GM12891 (cell line): ENCODE measurements around the gene NT5C.

ENCODE experiments used
- DNase-seq: peaks from one replicate; pipeline ENCODE4 v3.0.0; 2011; ENCODE audit warnings: low spot score; ENCODE audit not compliant: insufficient read length
- FAIRE-seq: peaks from 2 replicates; lab custom pipeline; 2011; peaks lifted over from hg19 to GRCh38; lab: Jason Lieb, UNC
- PAX5 ChIP-seq: IDR thresholded peaks from 2 replicates; pipeline ENCODE4 v1.6.1; 2011; ENCODE audit warnings: low read length, moderate library complexity, mild to moderate bottlenecking; ENCODE audit not compliant: insufficient read depth, severe bottlenecking
- POLR2A ChIP-seq: IDR thresholded peaks from 2 replicates; pipeline ENCODE4 v1.6.1; 2011; ENCODE audit warnings: low read depth, low read length, control low read depth
- POLR2AphosphoS5 ChIP-seq: IDR thresholded peaks from 2 replicates; pipeline ENCODE4 v1.6.1; 2011; ENCODE audit warnings: low read depth, low read length, control low read depth
- POU2F2 ChIP-seq: IDR thresholded peaks from 2 replicates; pipeline ENCODE4 v1.6.1; 2011; ENCODE audit warnings: low read depth, mild to moderate bottlenecking, control low read depth, low read length, moderate library complexity
- SPI1 ChIP-seq: IDR thresholded peaks from 2 replicates; pipeline ENCODE4 v1.6.1; 2011; ENCODE audit warnings: low read depth, low read length, control low read depth
- TAF1 ChIP-seq: IDR thresholded peaks from 2 replicates; pipeline ENCODE4 v1.6.1; 2011; ENCODE audit warnings: low read depth, low read length, control low read depth

NT5C gene

DNA sequence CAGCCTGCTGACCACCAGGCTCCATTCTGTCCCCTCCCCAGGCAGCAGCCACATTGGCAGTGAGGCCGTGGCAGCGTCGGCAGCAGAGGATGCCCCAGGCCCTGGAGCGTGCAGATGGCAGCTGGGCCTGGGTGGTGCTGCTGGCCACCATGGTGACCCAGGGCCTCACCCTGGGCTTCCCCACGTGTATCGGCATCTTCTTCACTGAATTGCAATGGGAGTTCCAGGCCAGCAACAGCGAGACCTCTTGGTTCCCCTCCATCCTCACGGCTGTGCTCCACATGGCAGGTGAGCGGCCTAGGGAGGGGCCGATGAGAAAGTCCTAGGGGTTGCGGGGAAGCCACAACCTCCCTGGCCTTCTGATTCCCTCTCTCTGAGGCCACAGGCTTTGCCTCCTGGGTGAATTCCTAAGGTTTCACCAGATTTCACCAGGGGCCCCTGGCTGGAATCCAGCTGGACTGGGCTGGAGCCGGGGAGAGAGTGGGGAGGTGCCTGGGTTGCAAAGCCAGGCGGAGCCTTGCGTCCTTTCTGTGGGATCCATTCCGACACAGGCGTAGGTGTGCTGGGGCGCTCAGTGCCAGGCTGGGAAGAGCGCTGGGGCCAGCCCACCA lies 37.9 kb downstream of the NT5C start:
- TF ChIP-seq POLR2A (no peak), SPI1 (no peak), TAF1 (no peak), POU2F2 (no peak)

DNA sequence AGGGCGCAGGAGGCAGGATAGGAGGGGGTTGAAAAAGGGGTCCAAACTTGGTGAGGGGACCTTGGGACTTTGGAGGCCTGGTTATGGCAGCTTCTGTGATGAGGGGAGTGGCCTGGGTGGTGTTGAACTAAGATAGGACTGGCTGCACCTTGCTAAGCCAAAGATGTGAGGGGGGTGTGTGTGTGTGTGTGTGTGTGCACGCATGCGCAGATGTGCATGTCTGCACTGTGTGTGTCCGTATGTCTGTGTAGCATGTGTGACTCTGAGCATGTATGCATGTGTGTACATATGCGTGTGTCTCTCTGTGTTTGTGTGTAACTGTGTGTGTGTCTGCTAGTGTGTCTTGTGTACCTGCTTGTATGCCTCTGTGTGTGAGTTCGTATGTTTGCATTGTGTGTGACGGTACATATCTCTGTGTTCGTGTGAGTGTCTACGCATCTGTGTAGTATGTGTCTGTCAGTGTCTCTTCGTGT lies 39.7 kb downstream of the NT5C start:
- FAIRE-seq, result no peak
- TF ChIP-seq PAX5 (no peak), POU2F2 (no peak), TAF1 (no peak), POLR2A (no peak), SPI1 (no peak), POLR2AphosphoS5 (no peak)

More for the DNA sequence above, 37.9 kb downstream of the NT5C start:
- FAIRE-seq (no peak), DNase-seq (no peak)

DNA sequence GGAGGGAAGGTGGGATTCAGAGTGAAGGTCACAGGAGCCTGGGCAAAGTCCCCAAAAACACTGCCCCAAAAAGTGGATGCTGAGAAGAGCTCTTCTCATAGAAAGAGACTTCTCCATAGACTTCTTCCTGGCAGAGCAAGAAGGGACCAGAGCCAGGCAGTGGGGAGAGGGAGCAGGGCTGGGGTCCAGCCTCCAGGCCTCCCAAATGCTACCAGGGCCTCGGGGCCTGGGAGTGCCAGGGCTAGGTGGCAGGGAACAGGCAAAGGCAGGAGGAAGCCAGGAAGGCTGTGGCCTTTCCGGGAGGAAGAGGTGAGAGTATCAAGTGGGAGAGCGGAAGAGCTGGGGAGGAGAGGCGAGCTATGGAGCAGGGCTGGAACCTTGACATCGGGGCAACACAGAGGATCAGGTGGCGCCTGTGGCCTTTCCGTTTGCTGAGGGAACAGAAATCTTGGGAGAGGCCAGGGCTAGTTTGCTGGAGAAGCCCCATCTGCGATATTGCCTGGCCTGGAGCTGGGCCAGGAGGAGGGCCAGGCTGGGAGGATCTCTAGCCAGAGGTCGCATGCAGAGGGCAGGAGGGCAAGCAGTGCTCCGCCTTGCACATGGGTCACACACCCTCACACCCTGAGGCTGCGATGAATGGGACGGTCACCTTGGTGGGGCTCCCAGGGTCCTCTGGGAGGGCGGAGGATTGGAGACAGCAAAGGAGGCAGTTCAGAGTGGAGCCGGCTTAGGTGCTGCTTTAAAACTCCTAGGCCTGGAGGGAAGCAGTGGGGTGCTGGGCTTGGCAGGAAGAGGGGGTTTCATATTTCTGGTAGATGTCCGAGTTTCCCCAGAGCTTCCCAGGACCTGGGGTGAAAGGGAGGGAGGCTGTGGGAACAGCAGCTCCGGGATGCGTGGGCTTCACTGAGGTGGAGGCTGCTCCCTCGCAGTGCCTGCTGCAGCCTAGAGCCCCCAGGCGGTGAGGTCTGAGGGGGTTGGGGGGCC lies 40.4 kb downstream of the NT5C start:
- TF ChIP-seq SPI1 (no peak), PAX5 (no peak)
- FAIRE-seq (no peak), DNase-seq (no peak)

More for the DNA sequence above, 39.7 kb downstream of the NT5C start:
- no peak for DNase-seq

DNA sequence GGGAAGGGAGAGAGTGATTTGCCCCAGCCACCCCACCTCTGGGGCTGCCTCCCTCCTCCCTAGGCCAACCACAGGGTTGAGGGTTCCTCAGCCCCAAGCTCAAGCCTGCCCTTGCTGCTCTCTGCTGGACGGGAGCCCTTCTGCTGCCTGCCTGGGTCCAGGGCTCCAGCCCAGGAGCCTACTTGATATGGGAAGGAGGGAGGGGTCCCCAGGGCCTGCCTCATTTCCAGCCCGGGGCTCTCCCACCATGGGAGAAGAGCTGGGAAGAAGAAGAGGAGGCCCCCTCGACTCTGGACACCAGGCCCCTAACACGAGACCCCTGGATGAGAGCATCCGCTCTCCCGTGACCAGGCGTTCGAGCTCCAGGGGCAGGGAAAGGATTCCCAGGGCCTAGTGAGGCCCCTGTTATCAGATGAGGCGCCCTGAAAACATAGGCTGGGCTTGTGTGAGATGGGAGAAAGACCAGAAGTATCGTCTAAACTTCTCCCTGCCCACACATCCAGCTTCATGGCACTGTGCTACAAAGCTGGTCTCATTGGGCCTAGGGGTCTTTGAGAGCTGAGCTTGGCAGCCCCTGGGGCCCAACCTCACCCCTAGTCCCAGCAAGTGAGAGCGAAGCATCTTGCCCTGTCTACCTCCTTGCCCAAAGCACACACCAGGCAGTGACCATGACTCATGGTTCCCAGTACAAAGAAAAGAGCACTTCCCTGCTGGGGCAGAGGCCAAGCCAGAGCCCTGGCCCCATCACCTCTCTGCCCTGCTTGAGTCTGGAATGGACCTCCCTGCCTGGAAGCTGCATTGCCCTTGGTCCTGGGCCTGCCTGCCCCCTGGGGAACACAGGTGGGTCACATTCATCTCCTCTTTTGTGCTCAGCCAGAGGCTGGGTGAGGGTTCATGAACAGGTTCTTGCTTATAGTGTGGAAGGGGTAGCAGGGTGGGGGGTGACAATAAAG lies 42.8 kb downstream of the NT5C start:
- FAIRE-seq (no peak), DNase-seq (no peak)
- TF ChIP-seq SPI1, result 0 out of 2 replicates have a peak, but pooled peaks have one; percentile 4
- TF ChIP-seq PAX5, result no peak

DNA sequence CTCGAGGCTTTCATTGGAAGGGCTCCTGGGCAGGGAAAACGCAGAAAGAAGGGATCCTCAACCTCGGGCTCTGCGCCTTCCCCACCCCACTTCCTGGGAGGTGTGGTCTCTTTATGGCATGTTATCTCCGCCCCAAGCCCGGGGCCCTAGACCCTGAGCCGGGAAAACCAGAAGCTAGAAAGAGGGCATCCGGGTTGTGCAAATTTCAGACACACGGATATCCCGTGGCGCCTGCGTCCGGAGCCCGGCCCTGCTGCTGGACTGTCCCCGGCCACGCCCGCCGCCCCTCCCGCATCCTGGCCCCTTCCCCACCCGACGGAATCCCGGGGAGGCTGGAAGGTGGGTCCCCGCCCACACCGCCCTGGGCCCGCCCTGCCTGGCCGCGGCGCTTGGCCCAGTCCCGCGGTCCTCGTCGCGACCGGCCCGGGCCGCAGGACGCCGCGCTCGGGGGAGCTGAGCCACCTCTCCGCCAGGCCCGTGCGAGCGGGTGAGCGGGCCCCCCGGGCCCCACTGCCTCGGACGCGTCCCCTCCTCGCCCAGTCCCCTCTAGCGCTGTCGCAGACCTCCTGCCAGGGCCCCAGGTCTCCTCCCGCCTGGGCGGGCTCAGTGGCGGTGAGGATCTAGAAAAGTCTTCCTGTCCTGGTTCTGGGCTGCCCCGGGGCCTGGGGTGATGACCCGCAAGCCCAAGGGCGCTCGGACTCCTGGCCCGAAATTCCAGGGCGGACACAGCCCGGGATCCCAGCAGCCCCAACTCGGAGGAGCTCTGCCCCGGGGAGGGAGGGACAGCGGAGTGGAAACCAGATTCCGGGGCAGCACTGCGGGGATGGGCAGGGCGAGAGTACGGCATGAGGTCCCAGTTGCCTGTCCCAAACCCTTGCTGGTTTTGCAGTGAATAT lies 43.7 kb downstream of the NT5C start, which contains the start of gene SLC16A5:
SLC16A5 (plus strand) TSS at position 397 of the 896 bp plus-strand sequence. CDS start 5,683 bp downstream, outside the sequence.
- peak; percentile 65 for DNase-seq
- TF ChIP-seq POLR2AphosphoS5, result no peak
- TF ChIP-seq POLR2A, result 0 out of 2 replicates have a peak, but pooled peaks have one; percentile 24
- TF ChIP-seq PAX5, result no peak
- TF ChIP-seq POU2F2, result no peak
- no peak for TF ChIP-seq SPI1
- 0 out of 2 replicates have a peak, but pooled peaks have one; percentile 28 for TF ChIP-seq TAF1
- no peak for FAIRE-seq

DNA sequence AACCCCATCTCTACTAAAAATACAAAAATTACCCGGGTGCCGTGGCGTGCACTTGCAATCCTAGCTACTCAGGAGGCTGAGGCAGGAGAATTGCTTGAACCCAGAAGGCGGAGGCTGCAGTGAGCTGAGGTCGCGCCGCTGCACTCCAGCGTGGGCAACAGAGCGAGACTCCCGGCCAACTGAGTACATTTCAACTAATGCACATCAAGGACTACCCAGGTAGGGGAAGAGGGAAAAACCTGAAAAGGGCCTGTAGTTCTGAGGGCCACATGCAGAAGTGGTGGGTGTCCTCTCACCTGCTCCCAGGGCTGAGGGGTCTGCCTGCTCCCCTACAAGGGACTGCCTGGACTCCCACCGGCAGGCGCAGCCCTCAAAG lies 44.4 kb downstream of the NT5C start:
- TF ChIP-seq POLR2A, result no peak
- no peak for TF ChIP-seq POLR2AphosphoS5
- no peak for TF ChIP-seq PAX5
- no peak for TF ChIP-seq POU2F2
- no peak for TF ChIP-seq TAF1
- TF ChIP-seq SPI1, result no peak
- no peak for FAIRE-seq

DNA sequence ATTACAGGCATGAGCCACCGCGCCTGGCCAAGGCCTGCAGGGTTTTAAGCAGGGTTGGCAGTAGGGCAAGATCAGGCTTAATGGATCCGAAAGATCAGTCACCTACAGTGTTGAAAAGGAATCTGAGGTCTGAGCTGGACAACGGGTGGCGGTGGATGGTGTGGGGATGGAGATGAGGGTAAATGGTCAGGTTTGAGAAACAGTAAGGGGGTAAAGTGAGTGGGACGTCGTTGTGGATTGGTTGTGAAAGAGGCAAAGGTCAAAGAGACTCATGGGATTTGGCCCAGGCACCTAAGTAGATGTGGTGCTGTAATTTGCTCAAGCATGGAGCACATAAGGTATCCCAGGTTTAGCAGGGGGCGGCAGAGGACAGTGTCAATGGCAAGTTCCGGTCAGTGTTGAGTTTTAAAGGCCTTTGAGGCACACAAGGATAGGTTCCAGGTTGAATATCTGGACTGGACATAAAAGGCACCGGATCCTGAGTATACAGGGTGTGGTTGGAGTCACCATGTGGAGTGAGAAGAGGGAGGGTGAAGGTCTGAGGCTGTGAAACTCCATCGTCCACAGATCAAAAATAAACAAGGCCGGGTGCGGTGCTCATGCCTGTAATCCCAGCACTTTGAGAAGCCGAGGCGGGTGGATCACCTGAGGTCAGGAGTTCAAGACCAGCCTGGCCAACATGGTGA lies 44.9 kb downstream of the NT5C start:
- FAIRE-seq, result no peak
- TF ChIP-seq SPI1, result no peak
- no peak for TF ChIP-seq POLR2AphosphoS5
- no peak for TF ChIP-seq PAX5
- no peak for TF ChIP-seq POU2F2
- no peak for TF ChIP-seq TAF1
- no peak for TF ChIP-seq POLR2A
- DNase-seq, result no peak

More for the DNA sequence above, 44.4 kb downstream of the NT5C start:
- DNase-seq, result no peak
